Stimulated activated CD4-positive, alpha-beta T cell treated with anti-CD3 and anti-CD28 coated beads, Interleukin-15, amount 100 ng/mL, for 1 hour (primary cell): Measurements from ENCODE around the gene TMEM184B.
A peak's percentile ranks its signal among the peaks of the same experiment; 100 is the strongest.

Source experiments
- DNase-seq, 2 donors: peaks; one replicate each; pipeline ENCODE4 v3.0.0-alpha.2; 2020; ENCODE audit warnings: low read depth in 1 of 2, low spot score in 1 of 2

TMEM184B gene

GRCh38 chr22:38272373-38273134 lies at the start of gene TMEM184B:
Gene TMEM184B, minus strand, starts transcription at chr22:38273010. Its CDS starts 25,049 bp downstream, at chr22:38247961.
- peak; percentile 75 to 76 for DNase-seq

GRCh38 chr22:38320605-38321402 lies 48.0 kb upstream of the TMEM184B start:
- DNase-seq, result no peak

GRCh38 chr22:38318792-38319773 lies 46.3 kb upstream of the TMEM184B start:
- no peak for DNase-seq

- DNase-seq, result no peak
These were observed 45.3 kb upstream of the TMEM184B start for GRCh38 chr22:38317995-38318715.

- DNase-seq, result peak; percentile 52 to 67
These were observed 44.5 kb upstream of the TMEM184B start, which contains the start of gene CSNK1E for GRCh38 chr22:38317122-38317994. Gene CSNK1E, minus strand, starts transcription at chr22:38317433. Its CDS starts 3,276 bp downstream, at chr22:38314157.

GRCh38 chr22:38316364-38317121 lies 43.7 kb upstream of the TMEM184B start:
- peak; percentile 23 to 34 for DNase-seq

- DNase-seq, result no peak
These were observed 43.1 kb upstream of the TMEM184B start for GRCh38 chr22:38315823-38316363.

GRCh38 chr22:38314933-38315822 lies 42.4 kb upstream of the TMEM184B start:
- no peak for DNase-seq

- no peak for DNase-seq
These were observed 41.5 kb upstream of the TMEM184B start for GRCh38 chr22:38314051-38314932.

- no peak for DNase-seq
These were observed 40.7 kb upstream of the TMEM184B start for GRCh38 chr22:38313384-38313955.

- no peak for DNase-seq
These were observed 39.5 kb upstream of the TMEM184B start for GRCh38 chr22:38312261-38312800.

- no peak for DNase-seq
These were observed 38.5 kb upstream of the TMEM184B start for GRCh38 chr22:38311323-38311620.

- no peak for DNase-seq
These were observed 37.9 kb upstream of the TMEM184B start for GRCh38 chr22:38310518-38311322.

GRCh38 chr22:38309614-38310517 lies 37.1 kb upstream of the TMEM184B start:
- no peak for DNase-seq
